Epidermal melanocyte (primary cell): Measurements from ENCODE around the gene NDE1.

Experiments
- DNase-seq: peaks from one replicate; pipeline ENCODE4 v3.0.0; 2011; ENCODE audit warnings: low spot score; ENCODE audit not compliant: insufficient read length

Gene NDE1

DNA sequence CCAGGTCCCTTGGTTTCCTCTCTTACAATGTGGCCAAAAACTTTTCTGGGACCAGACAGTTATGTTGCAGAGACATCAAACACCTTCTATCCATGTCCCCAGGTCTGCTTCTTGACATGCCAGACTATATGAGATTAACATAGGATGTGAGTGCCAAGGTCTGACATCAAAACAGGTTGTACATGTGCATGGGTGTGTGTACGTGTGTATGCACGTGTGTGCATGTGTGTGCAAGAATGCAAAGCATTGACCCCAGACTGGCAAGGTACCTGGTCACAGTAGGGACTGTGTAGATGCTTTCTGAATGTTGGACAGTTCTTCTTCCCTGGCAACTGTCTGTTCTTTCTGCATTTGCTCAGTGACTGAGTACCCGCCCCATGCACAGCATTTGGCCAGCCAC is 85.6 kb downstream of the NDE1 start:
- DNase-seq: no peak

DNA sequence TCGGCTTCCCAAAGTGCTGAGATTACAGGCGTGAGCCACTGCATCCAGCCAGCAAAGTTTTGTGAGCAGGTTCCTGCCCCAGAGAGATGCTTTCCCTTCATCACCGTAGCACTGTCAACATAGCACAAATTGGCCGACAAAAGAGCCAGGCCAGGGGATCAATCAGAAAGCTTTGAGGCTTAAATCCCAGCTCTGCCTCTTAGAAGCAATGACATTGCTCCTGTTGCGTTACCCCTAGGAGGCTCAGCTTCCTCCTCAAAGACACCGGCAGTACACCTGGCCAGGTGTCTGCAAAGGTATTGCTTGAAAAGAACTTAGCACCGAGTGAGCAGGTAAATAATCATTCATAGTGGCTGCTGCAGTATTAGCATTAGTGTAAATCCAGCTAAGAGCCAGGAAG is 86.5 kb downstream of the NDE1 start:
- no peak for DNase-seq

DNA sequence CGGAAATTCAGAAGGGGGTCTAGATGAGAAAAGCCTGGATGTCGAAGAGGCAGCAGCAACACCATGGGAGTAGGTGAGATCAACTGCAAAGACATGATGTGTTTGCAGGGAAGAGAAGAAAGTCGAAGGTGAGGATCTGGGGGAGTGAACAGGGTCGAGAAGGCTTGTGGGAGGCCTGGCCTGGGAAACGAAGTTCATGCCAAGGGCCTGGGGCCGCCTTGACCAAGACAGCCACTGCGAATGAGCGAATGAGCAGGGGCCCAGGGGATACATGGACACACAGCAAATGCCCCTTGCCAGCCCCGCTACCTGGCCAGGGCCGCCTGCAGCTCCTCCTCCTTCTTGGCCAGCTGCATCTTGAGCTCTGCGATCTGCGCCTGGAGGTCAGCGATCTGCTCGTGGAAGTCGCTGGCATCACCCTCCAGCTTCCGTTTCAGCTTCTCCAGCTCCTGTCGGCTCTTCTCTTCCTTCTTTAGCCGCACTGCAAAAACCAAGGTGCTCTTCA is 87.1 kb downstream of the NDE1 start:
- no peak for DNase-seq

DNA sequence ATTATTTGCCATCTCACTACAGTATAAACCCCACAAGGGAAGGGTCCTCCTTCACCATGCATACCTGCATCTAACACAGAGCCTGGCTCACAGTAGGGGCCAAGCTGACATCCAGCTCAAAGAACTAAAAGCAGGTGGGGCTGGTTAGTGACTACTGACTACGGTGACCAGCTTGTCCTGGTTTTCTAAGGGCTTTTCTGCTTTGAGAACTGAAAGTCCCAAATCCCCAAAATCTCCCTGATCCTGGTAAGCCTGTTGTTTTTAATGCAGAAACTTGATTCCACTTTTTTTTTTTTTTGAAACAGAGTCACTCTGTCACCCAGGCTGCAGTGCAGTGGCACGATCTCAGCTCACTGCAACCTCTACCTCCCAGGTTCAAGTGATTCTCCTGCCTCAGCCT is 89.4 kb downstream of the NDE1 start:
- no peak for DNase-seq

DNA sequence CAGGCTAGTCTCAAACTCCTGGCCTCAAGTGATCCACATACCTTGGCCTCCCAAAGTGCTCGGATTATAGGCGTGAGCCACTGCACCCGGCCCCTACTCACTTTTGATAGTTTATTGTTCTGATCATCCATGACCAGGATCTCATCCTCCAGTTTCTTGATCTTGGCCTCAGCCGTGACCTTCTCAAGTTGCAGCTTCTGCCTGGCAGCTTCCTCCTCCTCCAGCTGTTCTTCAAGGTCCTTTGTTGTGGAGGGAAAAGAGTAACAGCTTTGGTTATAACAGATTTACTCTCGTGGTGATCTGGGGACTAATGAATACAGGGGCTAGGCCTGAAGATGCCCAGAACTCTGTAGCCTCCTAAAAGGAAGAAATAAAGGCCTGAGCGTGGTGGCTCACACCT is 89.9 kb downstream of the NDE1 start:
- no peak for DNase-seq

DNA sequence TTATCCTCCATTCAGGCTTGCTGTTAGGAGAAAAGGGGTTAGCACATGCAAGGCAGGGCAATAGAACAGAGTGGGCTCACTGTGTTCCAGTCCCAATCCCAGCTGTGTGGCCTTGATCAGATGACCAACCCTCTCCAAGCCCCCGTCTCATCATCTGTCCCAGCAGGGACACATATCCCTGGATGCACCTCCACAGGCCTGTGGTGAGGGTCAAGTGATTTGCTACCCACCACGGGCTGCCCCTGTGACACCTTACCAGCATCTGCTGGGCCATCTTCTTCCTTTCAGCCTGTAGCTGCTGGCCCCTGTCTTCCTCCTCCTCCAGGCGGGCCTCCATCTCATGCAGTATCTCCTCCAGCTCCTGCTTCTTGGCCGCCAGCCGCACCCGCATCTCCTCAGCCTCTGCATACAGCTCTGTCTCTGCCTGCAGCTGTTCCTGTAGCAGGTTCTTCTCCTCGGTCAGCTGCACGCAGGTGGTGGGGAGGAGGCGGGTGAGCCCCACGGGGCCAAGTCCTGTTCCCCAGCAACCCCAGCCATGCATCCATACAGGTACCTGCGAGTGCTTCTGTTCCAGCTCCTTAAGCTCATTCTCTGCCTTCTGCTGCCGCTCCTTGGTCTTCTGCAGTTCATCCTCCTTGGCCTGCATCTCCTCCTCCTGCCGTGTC is 91.3 kb downstream of the NDE1 start:
- DNase-seq: no peak

DNA sequence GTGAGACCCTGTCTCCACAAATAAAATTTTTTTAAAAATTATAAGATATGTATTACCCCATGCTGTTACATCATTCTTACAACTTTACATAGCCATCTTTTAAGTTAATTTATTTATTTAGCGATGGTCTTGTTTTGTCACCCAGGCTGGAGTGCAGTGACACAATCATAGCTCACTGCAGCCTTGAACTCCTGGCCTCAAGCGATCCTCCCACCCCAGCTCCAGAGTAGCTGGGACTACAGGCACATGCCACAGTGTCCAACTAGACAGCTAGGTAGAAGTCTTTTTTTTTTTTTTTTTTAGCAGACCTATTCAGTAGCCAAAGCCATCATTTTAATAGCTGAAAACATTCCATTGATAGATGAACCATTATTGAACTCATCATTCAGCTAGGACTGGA is 92.7 kb downstream of the NDE1 start:
- no peak for DNase-seq

DNA sequence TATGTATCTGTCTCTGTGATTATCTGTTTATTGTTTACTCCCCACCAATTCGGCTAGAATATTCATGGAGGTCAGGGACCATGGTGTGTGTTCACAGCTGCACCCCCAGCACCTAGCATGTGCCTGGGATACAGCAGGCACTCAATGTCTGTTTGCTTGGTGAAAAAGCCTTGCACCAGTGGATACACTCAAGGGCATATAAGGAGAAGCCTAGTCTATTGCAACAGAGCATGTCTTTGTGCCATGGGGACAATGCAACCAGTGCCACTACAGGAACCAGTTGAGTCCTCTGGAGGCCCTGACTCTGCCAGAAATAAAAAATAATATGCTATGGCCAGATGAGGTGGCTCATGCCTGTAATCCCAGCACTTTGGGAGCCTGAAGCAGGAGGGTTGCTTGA is 93.6 kb downstream of the NDE1 start:
- no peak for DNase-seq

DNA sequence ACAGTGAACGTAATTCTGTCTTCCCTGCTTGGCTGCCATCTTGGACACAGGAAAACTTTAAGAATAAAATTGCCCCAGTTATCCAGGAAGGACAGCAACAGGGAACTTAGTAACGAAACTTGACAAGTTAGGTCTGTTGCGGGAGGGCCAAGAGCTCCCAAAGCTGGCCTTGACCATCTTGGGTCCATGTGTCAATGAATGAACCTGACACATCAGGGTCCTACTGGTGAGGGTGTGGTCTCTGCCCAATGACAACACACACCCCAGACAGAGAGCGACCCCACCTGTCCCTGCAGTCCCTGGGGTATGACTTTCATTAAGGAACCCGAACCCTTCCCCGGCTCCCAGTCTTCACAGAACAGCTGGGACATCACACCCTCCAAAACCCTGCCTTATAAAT is 96.3 kb downstream of the NDE1 start:
- DNase-seq: no peak

DNA sequence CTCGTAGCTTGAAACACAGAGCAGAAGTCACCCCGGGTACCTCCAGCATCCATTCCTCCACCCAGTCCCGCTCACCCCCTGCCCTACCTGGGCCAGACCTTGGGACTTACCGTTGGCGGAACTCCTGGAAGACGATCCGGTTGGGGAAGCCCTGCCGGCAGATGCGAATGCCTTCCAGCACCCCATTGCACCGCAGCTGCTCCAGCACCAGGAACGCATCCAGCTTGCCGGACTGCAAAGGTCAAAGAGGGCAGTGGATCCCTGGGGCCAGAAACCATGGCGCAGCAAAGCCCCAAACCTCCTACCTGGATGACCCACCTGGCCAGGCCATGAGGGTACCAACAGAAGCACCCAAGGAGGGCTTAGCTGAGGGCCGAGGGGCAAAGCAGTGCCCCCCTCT is 97.9 kb downstream of the NDE1 start:
- DNase-seq: no peak

DNA sequence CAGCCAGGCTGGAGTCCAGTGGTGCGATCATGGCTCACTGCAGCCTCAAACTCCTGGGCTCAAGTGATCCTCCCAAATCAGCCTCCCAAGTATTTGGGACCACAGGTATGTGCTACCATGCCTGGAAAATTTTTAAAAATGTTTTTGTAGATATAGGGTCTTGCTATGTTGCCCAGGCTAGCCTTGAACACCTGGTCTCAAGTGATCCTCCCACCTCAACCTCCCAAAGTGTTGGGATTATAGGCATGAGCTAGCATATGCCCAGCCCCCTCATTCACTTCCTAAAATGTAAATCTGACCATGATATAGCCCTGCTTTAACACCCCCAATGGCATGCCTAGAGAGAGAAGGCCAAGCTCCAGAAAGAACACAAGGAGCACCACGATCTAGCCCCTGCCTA is 98.6 kb downstream of the NDE1 start:
- no peak for DNase-seq

DNA sequence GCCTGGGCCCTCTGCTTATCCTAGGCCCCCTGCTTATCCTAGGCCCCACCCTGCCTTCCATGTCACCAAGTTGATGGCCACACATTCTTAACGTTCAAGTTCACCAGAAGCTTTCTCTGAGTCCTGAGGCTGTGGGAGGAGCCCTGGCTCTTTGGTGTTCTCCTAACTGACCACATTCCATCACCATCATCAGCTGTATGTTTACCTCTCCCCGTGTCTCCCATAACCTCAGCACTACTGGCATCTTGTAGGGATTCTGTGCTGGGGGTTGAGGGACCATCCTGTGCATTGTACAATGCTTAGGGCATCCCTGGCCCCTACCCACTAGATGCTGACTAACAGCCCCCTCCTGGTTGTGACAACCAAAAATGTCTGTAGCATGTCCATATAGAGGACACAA is 99.3 kb downstream of the NDE1 start:
- no peak for DNase-seq

DNA sequence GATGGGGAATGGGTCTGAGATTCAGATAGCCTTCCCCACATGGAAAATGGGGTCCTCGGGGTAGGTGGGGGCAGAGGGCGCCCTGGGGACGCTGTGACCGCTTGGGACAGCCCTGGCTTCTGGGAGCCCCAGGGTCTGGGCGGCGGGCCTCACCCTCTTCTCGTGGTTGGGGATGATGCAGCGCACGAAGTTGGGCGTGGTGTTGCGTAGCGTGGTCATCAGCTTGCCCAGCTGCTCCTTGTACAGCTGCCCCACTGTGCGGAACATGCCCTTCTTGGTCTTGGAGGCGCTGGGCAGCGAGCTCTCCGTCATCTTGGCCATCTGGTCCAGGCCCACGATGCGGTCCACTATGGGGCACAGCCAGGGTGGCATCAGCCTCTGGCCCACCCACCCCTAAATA is 99.9 kb downstream of the NDE1 start:
- DNase-seq: no peak

DNA sequence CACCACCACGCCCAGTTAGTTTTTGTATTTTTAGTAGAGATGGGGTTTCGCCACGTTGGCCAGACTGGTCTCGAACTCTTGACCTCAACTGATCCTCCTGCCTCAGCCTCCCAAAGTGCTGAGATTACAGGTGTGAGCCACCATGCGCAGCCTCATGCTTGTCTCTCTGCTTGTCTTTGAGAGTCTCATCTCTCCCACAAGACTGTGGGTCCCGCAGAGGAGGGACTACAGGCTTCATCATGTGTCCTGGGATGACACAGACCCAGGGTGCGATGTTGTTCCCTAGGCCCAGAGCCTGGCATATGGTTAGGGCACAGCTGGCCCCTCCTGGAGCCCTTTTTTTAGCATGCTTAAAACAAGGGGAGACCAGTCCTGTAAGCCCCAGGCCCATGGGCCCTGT is 101.9 kb downstream of the NDE1 start:
- DNase-seq: no peak

DNA sequence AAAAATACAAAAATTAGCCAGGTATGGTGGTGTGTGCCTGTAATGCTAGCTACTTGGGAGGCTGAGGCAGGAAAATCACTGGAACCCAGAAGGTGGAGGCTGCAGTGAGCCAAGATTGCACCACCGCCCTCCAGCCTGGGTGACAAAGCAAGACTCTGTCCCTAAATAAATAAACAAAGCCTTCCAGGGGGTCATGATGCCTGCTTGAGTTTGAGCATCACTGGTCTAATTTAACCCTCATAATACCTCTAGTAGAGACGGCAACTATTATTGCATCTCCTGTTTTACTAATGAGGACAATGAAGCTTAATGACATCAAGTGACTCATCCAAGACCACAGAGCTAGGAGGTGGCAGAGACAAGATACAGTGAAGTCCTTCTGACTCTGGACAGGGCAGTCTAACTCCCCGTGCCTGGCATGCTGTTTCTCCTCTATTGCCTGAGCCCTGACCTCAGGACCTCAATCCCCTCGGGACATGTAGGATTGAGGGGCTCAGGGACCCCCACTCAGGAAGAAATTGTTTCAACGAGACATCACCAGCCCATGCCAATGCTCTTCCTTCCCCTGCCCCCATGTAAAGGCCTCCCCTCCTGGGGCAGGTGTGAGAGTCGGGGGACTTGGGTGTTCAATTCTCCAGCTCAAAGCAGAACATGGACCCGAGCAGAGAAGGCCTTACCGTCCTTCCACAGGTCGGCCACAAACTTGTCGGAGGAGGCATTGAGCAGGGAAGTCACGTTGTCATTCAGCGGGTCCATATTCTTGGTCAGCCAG is 102.9 kb downstream of the NDE1 start:
- no peak for DNase-seq

DNA sequence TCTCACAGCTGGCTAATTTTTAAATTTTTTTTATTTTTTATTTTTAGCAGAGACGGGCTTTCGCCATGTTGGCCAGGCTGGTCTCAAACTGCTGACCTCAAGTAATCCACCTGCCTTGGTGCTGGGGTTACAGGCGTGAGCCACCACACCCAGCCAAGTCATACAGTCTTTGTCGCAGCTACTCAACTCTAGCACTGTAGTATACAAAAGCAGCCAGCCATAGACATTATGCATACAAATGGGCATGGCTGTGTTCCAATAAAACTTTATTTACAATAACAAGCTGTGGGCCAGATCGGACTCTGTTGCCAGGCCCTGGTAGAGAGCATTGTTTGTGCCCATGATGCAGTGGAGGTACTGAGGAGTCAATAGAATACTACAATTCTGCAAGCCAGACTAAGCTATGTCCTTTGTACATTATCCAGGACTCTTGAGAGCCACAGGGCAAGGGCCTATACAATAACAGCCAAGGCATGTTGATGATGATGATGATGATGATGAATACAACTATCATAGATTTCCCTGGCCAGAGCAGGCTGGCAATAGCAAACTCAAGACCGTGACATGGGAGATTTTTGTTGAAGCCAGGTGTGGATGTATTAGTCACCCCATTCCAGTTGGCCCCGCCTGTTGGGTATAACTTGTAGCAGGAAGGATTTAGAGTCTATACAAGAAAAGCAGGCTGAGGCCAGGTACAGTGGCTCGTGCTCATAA is 104.9 kb downstream of the NDE1 start:
- no peak for DNase-seq

DNA sequence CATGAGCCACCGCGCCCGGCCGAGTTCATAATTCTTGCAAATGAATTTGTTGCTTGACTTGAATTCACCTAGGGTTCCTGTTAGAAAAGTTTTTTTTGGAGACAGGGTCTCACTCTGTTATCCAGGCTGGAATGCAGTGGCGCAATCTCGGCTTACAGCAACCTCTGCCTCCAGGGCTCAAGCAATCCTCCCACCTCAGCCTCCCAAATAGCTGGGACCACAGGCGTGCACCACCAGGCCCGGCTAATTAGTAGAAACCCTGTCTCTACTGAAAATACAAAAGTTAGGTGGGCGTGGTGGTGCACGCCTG is 107.0 kb downstream of the NDE1 start:
- no peak for DNase-seq

DNA sequence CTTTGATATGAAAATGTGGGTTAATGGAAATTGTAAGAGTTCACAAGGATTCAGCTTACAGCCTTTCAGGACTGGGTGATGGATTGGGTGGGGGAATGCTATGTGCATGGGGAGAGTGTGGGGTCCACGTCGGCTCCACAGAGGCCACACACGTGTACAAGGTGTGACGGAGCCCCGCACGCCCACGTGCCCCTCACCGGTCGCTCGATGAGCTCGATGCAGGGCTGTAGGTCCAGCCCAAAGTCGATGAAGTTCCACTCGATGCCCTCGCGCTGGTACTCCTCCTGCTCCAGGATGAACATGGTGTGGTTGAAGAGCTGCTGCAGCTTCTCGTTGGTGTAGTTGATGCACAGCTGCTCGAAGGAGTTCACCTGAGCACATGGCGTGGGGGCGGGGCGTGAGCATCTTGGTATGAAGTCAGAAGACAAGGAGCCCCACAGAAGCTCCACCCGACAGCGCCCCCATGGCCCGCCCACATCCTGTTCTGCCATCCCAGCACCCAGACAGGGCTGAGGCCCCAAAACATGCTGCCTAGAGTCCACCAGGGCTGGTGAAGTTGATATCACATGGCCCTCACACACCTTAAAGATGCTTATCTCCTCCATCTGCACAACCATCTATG is 107.7 kb downstream of the NDE1 start:
- no peak for DNase-seq

DNA sequence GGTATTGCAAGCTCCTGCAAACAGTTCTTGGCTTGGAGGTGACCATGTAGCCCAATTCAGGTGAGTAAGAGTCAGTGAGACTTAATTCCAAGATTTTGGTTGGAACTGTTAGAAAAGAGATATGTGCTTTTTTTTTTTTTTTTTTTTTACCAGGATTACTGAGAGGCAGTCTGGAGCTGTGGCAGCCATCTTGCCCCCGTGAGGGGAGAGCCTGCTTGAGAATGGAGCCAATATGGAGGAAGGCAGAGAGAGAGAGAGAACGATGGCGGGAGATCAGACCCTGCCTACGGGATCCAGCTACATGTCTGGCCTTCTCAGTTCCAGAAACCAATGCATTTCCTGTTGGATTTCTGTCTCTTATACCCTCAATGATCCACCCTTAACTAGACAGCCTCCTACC is 109.0 kb downstream of the NDE1 start:
- no peak for DNase-seq

DNA sequence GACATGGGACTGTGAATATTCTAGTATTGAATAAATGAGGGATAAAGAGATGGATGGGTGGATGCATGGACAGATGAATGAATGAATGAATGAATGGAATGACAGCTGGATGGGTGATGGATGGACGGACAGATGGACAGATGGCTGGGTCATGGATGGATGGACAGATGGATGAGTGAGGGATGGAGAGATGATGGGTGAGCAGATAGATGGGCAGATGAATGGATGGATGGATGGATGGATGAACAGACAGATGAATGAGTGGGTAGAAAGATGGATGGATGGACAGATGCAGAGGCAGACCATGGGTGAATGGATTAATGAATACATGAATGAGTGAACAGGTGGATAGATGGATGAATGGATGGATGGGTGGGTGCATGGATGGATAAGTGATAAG is 110.1 kb downstream of the NDE1 start:
- no peak for DNase-seq

DNA sequence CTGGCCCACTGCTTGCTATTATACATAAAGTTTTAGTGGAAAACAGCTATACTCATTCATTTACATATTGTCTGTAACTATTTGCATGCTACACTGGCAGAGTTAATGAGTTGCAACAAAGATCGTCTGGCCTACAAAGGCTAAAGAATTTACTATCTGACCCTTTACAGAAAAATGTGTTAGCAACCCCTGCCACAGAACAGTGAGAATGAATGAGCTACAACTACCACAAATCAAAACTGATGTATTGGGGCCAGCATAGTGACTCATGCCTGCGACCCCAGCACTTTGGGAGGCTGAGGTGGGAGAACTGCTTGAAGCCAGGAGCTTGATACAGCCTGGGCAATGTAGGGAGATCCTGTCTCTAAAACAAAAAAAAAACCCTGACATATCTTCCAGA is 114.1 kb downstream of the NDE1 start:
- no peak for DNase-seq

DNA sequence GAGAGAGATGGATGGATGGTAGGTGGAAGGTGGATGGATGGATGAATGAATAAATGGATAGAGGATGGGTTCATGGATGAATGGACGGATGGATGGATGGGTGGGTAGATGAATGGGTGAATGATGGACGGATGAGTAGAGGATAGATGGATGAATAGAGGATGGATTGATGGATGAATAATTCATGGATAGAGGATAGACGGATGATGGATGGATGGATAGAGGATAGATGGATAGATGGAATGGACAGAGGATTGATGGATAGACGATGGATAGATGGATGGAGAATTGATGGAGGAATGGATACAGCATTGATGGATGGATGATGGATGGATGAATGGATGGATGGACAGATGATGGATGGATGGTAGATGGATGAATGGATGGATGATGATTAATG is 115.1 kb downstream of the NDE1 start:
- DNase-seq: no peak
